ENCODE measurements around the gene SBNO1.

DNA sequence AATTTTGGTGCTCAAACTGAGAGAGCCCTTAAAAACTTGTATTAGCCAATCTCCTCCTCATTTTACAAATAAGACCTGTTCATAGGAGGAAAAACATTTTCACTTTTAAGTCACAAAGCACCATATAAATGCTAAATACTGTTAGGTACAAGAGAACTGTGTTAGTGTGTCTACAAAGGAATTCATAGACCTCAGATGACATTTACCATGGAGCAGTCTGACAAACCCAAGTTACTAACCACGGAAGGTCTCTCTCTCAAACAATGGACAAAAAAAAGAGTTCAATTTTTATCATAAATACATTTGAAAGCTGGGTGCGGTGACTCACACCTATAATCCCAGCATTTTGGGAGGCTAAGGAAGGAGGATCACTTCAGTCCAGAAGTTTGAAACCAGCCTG is 10.0 kb downstream of the SBNO1 start:
- TF ChIP-seq, protein P1, sequence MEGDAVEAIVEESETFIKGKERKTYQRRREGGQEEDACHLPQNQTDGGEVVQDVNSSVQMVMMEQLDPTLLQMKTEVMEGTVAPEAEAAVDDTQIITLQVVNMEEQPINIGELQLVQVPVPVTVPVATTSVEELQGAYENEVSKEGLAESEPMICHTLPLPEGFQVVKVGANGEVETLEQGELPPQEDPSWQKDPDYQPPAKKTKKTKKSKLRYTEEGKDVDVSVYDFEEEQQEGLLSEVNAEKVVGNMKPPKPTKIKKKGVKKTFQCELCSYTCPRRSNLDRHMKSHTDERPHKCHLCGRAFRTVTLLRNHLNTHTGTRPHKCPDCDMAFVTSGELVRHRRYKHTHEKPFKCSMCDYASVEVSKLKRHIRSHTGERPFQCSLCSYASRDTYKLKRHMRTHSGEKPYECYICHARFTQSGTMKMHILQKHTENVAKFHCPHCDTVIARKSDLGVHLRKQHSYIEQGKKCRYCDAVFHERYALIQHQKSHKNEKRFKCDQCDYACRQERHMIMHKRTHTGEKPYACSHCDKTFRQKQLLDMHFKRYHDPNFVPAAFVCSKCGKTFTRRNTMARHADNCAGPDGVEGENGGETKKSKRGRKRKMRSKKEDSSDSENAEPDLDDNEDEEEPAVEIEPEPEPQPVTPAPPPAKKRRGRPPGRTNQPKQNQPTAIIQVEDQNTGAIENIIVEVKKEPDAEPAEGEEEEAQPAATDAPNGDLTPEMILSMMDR (tag by site-specific recombination; IDR thresholded peaks at IDR 0.05), result no peak
- TF ChIP-seq ZBTB7A (tag by site-specific recombination; IDR thresholded peaks at IDR 0.05; ENCODE audit: low read depth) (no peak), ZNF274 (IDR thresholded peaks at IDR 0.05; ENCODE audit: low read length) (no peak), ZNF274 (tag by site-specific recombination; IDR thresholded peaks at IDR 0.05; ENCODE audit: borderline replicate concordance) (no peak), ZNF707 (tag by site-specific recombination; IDR thresholded peaks at IDR 0.05) (no peak)

Data from HEK293 (cell line).